GM12878 (cell line): Measurements from ENCODE around the gene FKRP. TPM values are rescaled to one million over a fixed set of nuclear protein-coding genes. Genes with fewer than 3 reads are reported as not detected.

ENCODE experiments used
- ATAC-seq: fragments of 200-7000 bp; cut with Tn5 transposase; 3 replicates; pipeline ENCODE4 v1.9.1; 2020; ENCODE audit warnings: mild to moderate bottlenecking, moderate library complexity
- BruUV-seq: library from RNA; stranded (reverse); fragments of 400-500 nt; replicated peaks from 2 replicates; lab custom pipeline; 2021; lab: Mats Ljungman, UMichigan
- CTCF ChIA-PET: fragments of 300-600 bp; sonication (Branson Sonifier 250); formaldehyde crosslinking; extraction: SDS; loops from one replicate; lab custom pipeline; 2021; ENCODE audit warnings: inconsistent platforms; lab: Yijun Ruan, JAX
- POLR2A ChIA-PET: fragments of 350-600 bp; formaldehyde crosslinking; extraction: SDS; loops from one replicate; lab custom pipeline; 2021; ENCODE audit warnings: inconsistent platforms; lab: Charles Lee
- RAD21 ChIA-PET: fragments of 300-600 bp; sonication (Branson Sonifier 250); formaldehyde crosslinking; loops from one replicate; lab custom pipeline; 2023; ENCODE audit warnings: antibody characterized with exemption; ENCODE audit not compliant: unreplicated experiment; lab: Charles Lee
- SMC1A ChIA-PET: fragments of 300-600 bp; sonication (Branson Sonifier 250); formaldehyde crosslinking; loops from one replicate; lab custom pipeline; 2023; ENCODE audit not compliant: unreplicated experiment, uncharacterized antibody; lab: Charles Lee
- DNase-seq: peaks from one replicate; pipeline ENCODE4 v3.0.0-alpha.2; 2011; ENCODE audit warnings: low read depth, low spot score
- FAIRE-seq: peaks from 3 replicates; lab custom pipeline; 2011; peaks lifted over from hg19 to GRCh38; lab: Jason Lieb, UNC
- H2AFZ ChIP-seq: 2 replicates; pipeline ENCODE4 v1.6.0; 2011; ENCODE audit warnings: low read depth, low read length, control low read depth; ENCODE audit not compliant: control insufficient read depth
- H3K27ac ChIP-seq: 2 replicates; pipeline ENCODE4 v1.5.1; 2011; ENCODE audit warnings: control low read depth; ENCODE audit not compliant: control insufficient read depth, insufficient read depth
- H3K27me3 ChIP-seq, 2 experiments: replicated peaks in 1 of 2; 2 replicates each; pipeline versions ENCODE4 v1.6.0 to v1.6.1; 2011; ENCODE audit warnings: low read length in 1 of 2; ENCODE audit not compliant: control insufficient read depth in 2 of 2, insufficient read depth in 2 of 2
- H3K36me3 ChIP-seq, 2 experiments: 2 replicates each; pipeline ENCODE4 v1.5.1; 2011; ENCODE audit warnings: low read length in 1 of 2; ENCODE audit not compliant: control insufficient read depth in 2 of 2, insufficient read depth in 2 of 2
- H3K4me1 ChIP-seq: 2 replicates; pipeline ENCODE4 v1.6.1; 2011; ENCODE audit warnings: mild to moderate bottlenecking, low read length, moderate library complexity, mixed read lengths; ENCODE audit not compliant: control insufficient read depth, insufficient read depth
- H3K4me2 ChIP-seq: 2 replicates; pipeline ENCODE4 v1.6.0; 2011; ENCODE audit warnings: control low read depth; ENCODE audit not compliant: control insufficient read depth, insufficient read depth
- H3K4me3 ChIP-seq: fragments of 200-600 bp; sonication (generic); 2 replicates; pipeline ENCODE4 v1.5.1; 2016
- H3K79me2 ChIP-seq: 2 replicates; pipeline ENCODE4 v1.6.0; 2011; ENCODE audit warnings: low read length; ENCODE audit not compliant: control insufficient read depth, insufficient read depth
- H3K9ac ChIP-seq: 2 replicates; pipeline ENCODE4 v1.8.0; 2011; ENCODE audit warnings: low read length, control low read depth, mixed read lengths; ENCODE audit not compliant: control insufficient read depth, insufficient read depth
- H3K9me3 ChIP-seq: replicated peaks from 3 replicates; pipeline ENCODE4 v1.5.1; 2011; ENCODE audit warnings: mild to moderate bottlenecking, low read length; ENCODE audit not compliant: control insufficient read depth, insufficient read depth
- H4K20me1 ChIP-seq: 2 replicates; pipeline ENCODE4 v1.6.0; 2011; ENCODE audit not compliant: control insufficient read depth, insufficient read depth
- BCL11A ChIP-seq: IDR thresholded peaks from 2 replicates; pipeline ENCODE4 v1.6.1; 2011; ENCODE audit warnings: low read depth, low read length
- EGR1 ChIP-seq, 2 experiments: IDR thresholded peaks; 1 replicate in 1 of 2; 2 replicates in 1 of 2; pipeline ENCODE4 v1.6.1; 2011 to 2012; ENCODE audit warnings: low read depth in 2 of 2, low read length in 2 of 2, borderline replicate concordance in 1 of 2, mild to moderate bottlenecking in 1 of 2, moderate library complexity in 1 of 2
- ETV6 ChIP-seq, 2 experiments: fragments of 450-650 bp in 1 of 2; IDR thresholded peaks in 1 of 2; conservative IDR thresholded peaks in 1 of 2; 2 replicates each; pipeline ENCODE4 v1.6.1; 2014; ENCODE audit warnings: antibody characterized with exemption in 1 of 2, borderline replicate concordance in 1 of 2, low read depth in 1 of 2, mild to moderate bottlenecking in 1 of 2, moderate library complexity in 1 of 2
- NFYA ChIP-seq: IDR thresholded peaks from 2 replicates; pipeline ENCODE4 v1.6.1; 2011; ENCODE audit warnings: low read depth, mild to moderate bottlenecking, low read length, improper control_type of control experiment, borderline replicate concordance
- NR2C1 ChIP-seq: fragments of 450-650 bp; IDR thresholded peaks from 2 replicates; pipeline ENCODE4 v1.6.1; 2017; ENCODE audit warnings: antibody characterized with exemption, mild to moderate bottlenecking, moderate library complexity
- PML ChIP-seq: IDR thresholded peaks from 2 replicates; pipeline ENCODE4 v1.6.1; 2012; ENCODE audit warnings: low read length, inconsistent platforms
- RAD51 ChIP-seq: fragments of 450-650 bp; IDR thresholded peaks from 2 replicates; pipeline ENCODE4 v1.6.1; 2016; ENCODE audit warnings: moderate library complexity, mild to moderate bottlenecking, inconsistent platforms
- RB1 ChIP-seq: fragments of 450-650 bp; formaldehyde crosslinking; IDR thresholded peaks from 2 replicates; pipeline ENCODE4 v1.6.1; 2017; ENCODE audit warnings: mild to moderate bottlenecking, borderline replicate concordance
- RCOR1 ChIP-seq: conservative IDR thresholded peaks from 2 replicates; pipeline ENCODE4 v1.6.1; 2012; ENCODE audit warnings: low read depth, low read length, improper control_type of control experiment
- TCF7 ChIP-seq: IDR thresholded peaks from 2 replicates; pipeline ENCODE4 v1.6.1; 2014; ENCODE audit warnings: antibody characterized with exemption, borderline replicate concordance
- WGBS: methylation state at CpG from one replicate; pipeline ENCODE4 v1.1.6; 2016; ENCODE audit warnings: low lambda C conversion rate; ENCODE audit not compliant: insufficient replicate concordance, insufficient coverage; ENCODE audit errors: missing lambda C conversion rate; 5-methylcytosine and 5-hydroxymethylcytosine counted together
- in situ Hi-C: fragments of 300-500 bp; cut with MboI; formaldehyde crosslinking; loops from 9 replicates; pipeline ENCODE4 v1.14.3; 2018; ENCODE audit warnings: mixed read lengths
- intact Hi-C: fragments of 100-400 bp; cut with micrococcal nuclease; formaldehyde crosslinking; loops from one replicate; pipeline ENCODE4 v1.14.2; 2022; ENCODE audit not compliant: unreplicated experiment
- polyA plus RNA-seq, 11 experiments: library from polyadenylated mRNA; depleted of rRNA in 4 of 11; unstranded in 6 of 11; stranded (reverse) in 5 of 11; fragments of >200 nt; fragmentation: Nextera tagmentation in 4 of 11; fragmentation: Illumina TruSeq in 1 of 11; extraction: Ambion mirVana in 4 of 11; extraction: Trizol in 1 of 11; gene quantifications; 1 replicate in 1 of 11; 2 replicates in 10 of 11; pipeline versions ENCODE4 v1.2.1 to v1.2.3, GENCODE V29; 2011 to 2016; ENCODE audit warnings: inconsistent platforms in 2 of 11, missing spikeins in 2 of 11, low read depth in 1 of 11
- total RNA-seq, 4 experiments: library from RNA; depleted of rRNA in 3 of 4; stranded (reverse); fragments of >200 nt in 3 of 4; fragmentation: Illumina TruSeq in 1 of 4; extraction: Trizol in 1 of 4; gene quantifications; 2 replicates each; pipeline versions ENCODE4 v1.2.1 to v1.2.3, GENCODE V29; 2013 to 2021
- TF ChIP-seq, protein P1 (sequence below): IDR thresholded peaks from 2 replicates; pipeline ENCODE4 v1.6.1; 2012; ENCODE audit warnings: low read depth, low read length, improper control_type of control experiment
- TF ChIP-seq, protein P2 (sequence below): fragments of 150-350 bp; IDR thresholded peaks from 2 replicates; pipeline ENCODE4 v1.6.1; 2016; ENCODE audit warnings: low read depth, low read length

The FKRP gene
- total and polyA plus RNA-seq, 10 of the 15 experiments (the other 5 are each of a cell fraction or from before 2014, with no cell fraction given), result 1.3 to 14.1 (median 7.8) TPM

DNA sequence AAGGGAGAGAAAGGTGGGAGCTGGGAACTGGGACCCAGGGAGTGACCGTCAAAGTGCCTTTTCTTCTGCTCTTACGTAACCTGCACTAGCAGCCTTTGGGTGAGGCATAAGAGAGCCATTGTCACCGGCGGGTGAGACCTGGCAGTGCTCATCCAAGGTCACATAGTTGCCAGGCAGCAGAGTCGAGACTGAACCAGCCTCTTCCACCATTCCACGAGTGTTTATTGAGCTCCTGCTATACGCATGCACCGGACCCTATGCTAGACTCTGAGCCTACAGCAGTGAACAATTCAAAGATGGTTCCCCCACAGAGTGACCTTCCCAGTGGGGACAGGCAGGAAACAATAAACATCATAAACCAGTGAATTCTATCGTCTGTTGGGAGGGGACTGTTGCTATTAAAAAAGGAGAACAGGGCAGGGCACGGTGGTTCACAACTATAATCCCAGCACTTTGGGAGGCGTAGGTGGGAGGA lies 19.0 kb downstream of the FKRP start:
- Histone ChIP-seq H3K27ac (no peak overlapping the region), H2AFZ (no peak overlapping the region), H3K27me3 (no peaks in the 10 kb centered on the region), H3K79me2 (no peaks in the 10 kb centered on the region), H3K9me3 (no peaks in the 10 kb centered on the region), H4K20me1 (no peaks in the 10 kb centered on the region), H3K4me3 (no peak overlapping the region), H3K36me3 (no peaks in the 10 kb centered on the region), H3K4me2 (no peak overlapping the region), H3K4me1 (no peaks in the 10 kb centered on the region), H3K9ac (no peak overlapping the region)
- no peak for ATAC-seq
- CTCF ChIA-PET, result interaction anchor here (0.6 to 4.7 kb wide), 10 partner anchors 9 to 225 kb away, joined by 3 to 33 read pairs (median 4); no protein-coding TSS in a partner anchor
- SMC1A ChIA-PET, result interaction anchor here (1.3 kb wide), 1 partner anchor 19 kb away, joined by 3 read pairs; no protein-coding TSS in a partner anchor
- in situ Hi-C loops (no loop called here), intact Hi-C loops (no loop called here)
- POLR2A ChIA-PET, result interaction anchor here (0.5 to 0.6 kb wide), 2 partner anchors 94 to 169 kb away, joined by 3 read pairs; no protein-coding TSS in a partner anchor
- no peak for DNase-seq
- RAD21 ChIA-PET, result interaction anchor here (3.2 kb wide), 1 partner anchor 75 kb away, joined by 19 read pairs; no protein-coding TSS in a partner anchor
- no peak for FAIRE-seq
- 82% methylated on average over 11 of the region's 11 CpGs for WGBS
- TF ChIP-seq NR2C1, result no peak
- TF ChIP-seq, protein P1, sequence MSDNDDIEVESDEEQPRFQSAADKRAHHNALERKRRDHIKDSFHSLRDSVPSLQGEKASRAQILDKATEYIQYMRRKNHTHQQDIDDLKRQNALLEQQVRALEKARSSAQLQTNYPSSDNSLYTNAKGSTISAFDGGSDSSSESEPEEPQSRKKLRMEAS, result no peak
- no peak for TF ChIP-seq NFYA
- TF ChIP-seq BCL11A, result no peak
- no peak for TF ChIP-seq RCOR1
- no peak for TF ChIP-seq RAD51
- no peak for TF ChIP-seq ETV6 (conservative IDR thresholded peaks at IDR 0.05 in 1 of 2, IDR thresholded peaks at IDR 0.05 in 1 of 2; ENCODE audit: borderline replicate concordance in 1 of 2, low read depth in 1 of 2)
- no peak for TF ChIP-seq PML
- TF ChIP-seq, protein P2, sequence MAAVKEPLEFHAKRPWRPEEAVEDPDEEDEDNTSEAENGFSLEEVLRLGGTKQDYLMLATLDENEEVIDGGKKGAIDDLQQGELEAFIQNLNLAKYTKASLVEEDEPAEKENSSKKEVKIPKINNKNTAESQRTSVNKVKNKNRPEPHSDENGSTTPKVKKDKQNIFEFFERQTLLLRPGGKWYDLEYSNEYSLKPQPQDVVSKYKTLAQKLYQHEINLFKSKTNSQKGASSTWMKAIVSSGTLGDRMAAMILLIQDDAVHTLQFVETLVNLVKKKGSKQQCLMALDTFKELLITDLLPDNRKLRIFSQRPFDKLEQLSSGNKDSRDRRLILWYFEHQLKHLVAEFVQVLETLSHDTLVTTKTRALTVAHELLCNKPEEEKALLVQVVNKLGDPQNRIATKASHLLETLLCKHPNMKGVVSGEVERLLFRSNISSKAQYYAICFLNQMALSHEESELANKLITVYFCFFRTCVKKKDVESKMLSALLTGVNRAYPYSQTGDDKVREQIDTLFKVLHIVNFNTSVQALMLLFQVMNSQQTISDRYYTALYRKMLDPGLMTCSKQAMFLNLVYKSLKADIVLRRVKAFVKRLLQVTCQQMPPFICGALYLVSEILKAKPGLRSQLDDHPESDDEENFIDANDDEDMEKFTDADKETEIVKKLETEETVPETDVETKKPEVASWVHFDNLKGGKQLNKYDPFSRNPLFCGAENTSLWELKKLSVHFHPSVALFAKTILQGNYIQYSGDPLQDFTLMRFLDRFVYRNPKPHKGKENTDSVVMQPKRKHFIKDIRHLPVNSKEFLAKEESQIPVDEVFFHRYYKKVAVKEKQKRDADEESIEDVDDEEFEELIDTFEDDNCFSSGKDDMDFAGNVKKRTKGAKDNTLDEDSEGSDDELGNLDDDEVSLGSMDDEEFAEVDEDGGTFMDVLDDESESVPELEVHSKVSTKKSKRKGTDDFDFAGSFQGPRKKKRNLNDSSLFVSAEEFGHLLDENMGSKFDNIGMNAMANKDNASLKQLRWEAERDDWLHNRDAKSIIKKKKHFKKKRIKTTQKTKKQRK, result no peak
- no peak for TF ChIP-seq EGR1 (IDR thresholded peaks at IDR 0.05; ENCODE audit: borderline replicate concordance in 1 of 2, low read depth in 2 of 2, low read length in 2 of 2)
- TF ChIP-seq RB1, result no peak
- TF ChIP-seq TCF7, result no peak
- no TSS peak for BruUV-seq
